ENCODE results near the gene RAN. TPM values are rescaled to one million over a fixed set of nuclear protein-coding genes. Genes with fewer than 3 reads are reported as not detected.

The RAN gene
- total and polyA plus RNA-seq, 9 of the 15 experiments (the other 6 are each of a cell fraction or from before 2014, with no cell fraction given): 1,687 to 3,820 (median 2,300) TPM

DNA sequence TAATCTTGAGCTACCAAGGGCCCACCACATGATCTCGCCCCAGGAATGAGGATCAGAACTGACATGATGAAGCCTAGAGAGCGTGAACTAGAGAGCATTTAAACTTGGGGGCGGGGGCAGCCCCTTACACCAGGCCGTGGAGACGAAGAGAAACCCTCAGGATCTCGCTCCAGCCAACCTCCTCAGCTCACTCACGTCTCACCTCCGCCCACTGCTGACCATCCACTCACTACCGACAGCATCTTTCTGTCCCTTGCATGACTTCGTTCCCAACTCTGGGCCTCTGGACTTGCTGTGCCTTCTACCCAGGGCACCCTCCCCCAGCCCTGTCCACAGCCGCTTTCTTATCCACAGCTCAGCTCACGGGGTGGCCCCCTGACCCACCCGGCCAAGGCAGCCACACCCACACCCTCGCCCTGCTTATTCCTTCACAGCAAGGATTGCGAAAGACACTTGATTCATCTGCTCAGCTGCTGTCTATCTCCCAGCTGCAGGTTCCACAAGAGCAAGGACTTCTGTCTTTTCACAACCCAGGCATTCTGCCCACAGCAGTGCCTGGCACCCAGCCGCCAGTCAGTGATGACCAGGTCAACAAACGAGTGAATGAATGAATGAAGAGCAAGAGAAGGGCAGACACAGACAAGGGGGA, 39.2 kb upstream of the RAN start (continued):
- peak; percentile 84 for TF ChIP-seq EGR1 (conservative IDR thresholded peaks at IDR 0.05)
- no peak for TF ChIP-seq RB1 (IDR thresholded peaks at IDR 0.05; ENCODE audit: low read depth)
- no peak for TF ChIP-seq SUPT5H (IDR thresholded peaks at IDR 0.05)
- TF ChIP-seq, protein P1, sequence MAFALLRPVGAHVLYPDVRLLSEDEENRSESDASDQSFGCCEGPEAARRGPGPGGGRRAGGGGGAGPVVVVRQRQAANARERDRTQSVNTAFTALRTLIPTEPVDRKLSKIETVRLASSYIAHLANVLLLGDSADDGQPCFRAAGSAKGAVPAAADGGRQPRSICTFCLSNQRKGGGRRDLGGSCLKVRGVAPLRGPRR (CRISPR knock-in tag; IDR thresholded peaks at IDR 0.05): no peak
- TF ChIP-seq RAD21 (CRISPR knock-in tag; conservative IDR thresholded peaks at IDR 0.05 in 1 of 2, IDR thresholded peaks at IDR 0.05 in 1 of 2): no peak
- TF ChIP-seq, protein P2, sequence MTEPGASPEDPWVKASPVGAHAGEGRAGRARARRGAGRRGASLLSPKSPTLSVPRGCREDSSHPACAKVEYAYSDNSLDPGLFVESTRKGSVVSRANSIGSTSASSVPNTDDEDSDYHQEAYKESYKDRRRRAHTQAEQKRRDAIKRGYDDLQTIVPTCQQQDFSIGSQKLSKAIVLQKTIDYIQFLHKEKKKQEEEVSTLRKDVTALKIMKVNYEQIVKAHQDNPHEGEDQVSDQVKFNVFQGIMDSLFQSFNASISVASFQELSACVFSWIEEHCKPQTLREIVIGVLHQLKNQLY (CRISPR knock-in tag; conservative IDR thresholded peaks at IDR 0.05): no peak
- peak; percentile 26; the same call in 1 of the 2 replicates for TF ChIP-seq HDGF (IDR thresholded peaks at IDR 0.05)
- TF ChIP-seq, protein P3, sequence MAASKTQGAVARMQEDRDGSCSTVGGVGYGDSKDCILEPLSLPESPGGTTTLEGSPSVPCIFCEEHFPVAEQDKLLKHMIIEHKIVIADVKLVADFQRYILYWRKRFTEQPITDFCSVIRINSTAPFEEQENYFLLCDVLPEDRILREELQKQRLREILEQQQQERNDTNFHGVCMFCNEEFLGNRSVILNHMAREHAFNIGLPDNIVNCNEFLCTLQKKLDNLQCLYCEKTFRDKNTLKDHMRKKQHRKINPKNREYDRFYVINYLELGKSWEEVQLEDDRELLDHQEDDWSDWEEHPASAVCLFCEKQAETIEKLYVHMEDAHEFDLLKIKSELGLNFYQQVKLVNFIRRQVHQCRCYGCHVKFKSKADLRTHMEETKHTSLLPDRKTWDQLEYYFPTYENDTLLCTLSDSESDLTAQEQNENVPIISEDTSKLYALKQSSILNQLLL (CRISPR knock-in tag; IDR thresholded peaks at IDR 0.05; ENCODE audit: borderline replicate concordance): no peak
- TF ChIP-seq MCM2 (IDR thresholded peaks at IDR 0.05; ENCODE audit: low read depth): no peak
- peak; percentile 38; the same call in 1 of the 2 replicates for TF ChIP-seq GATAD2A (IDR thresholded peaks at IDR 0.05)
- TF ChIP-seq HDAC6 (IDR thresholded peaks at IDR 0.05; ENCODE audit: low read depth, low read length): no peak
- TF ChIP-seq TGIF2 (CRISPR knock-in tag; IDR thresholded peaks at IDR 0.05): no peak
- peak in 1 of 2 experiments; percentile 56; a peak in 2 of 4 replicates for TF ChIP-seq SIN3A (IDR thresholded peaks at IDR 0.05; ENCODE audit: borderline replicate concordance in 2 of 2, control insufficient read depth in 1 of 2, low read depth in 2 of 2, low read length in 2 of 2)
- TF ChIP-seq KDM4B (IDR thresholded peaks at IDR 0.05; ENCODE audit: borderline replicate concordance in 2 of 2, low read depth in 1 of 2): no peak
- peak; percentile 67; the same call in 1 of the 2 replicates for TF ChIP-seq EP300 (IDR thresholded peaks at IDR 0.05; ENCODE audit: low read length)
- TF ChIP-seq RNF2 (IDR thresholded peaks at IDR 0.05): peak; percentile 72
- TF ChIP-seq, protein P4, sequence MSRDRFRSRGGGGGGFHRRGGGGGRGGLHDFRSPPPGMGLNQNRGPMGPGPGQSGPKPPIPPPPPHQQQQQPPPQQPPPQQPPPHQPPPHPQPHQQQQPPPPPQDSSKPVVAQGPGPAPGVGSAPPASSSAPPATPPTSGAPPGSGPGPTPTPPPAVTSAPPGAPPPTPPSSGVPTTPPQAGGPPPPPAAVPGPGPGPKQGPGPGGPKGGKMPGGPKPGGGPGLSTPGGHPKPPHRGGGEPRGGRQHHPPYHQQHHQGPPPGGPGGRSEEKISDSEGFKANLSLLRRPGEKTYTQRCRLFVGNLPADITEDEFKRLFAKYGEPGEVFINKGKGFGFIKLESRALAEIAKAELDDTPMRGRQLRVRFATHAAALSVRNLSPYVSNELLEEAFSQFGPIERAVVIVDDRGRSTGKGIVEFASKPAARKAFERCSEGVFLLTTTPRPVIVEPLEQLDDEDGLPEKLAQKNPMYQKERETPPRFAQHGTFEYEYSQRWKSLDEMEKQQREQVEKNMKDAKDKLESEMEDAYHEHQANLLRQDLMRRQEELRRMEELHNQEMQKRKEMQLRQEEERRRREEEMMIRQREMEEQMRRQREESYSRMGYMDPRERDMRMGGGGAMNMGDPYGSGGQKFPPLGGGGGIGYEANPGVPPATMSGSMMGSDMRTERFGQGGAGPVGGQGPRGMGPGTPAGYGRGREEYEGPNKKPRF (IDR thresholded peaks at IDR 0.05; ENCODE audit: low read depth, low read length): no peak
- TF ChIP-seq PHF21A (IDR thresholded peaks at IDR 0.05; ENCODE audit: borderline replicate concordance, low read depth): no peak
- no peak for TF ChIP-seq POLR2B (IDR thresholded peaks at IDR 0.05; ENCODE audit: low read depth, partially characterized antibody)
- TF ChIP-seq, protein P5, sequence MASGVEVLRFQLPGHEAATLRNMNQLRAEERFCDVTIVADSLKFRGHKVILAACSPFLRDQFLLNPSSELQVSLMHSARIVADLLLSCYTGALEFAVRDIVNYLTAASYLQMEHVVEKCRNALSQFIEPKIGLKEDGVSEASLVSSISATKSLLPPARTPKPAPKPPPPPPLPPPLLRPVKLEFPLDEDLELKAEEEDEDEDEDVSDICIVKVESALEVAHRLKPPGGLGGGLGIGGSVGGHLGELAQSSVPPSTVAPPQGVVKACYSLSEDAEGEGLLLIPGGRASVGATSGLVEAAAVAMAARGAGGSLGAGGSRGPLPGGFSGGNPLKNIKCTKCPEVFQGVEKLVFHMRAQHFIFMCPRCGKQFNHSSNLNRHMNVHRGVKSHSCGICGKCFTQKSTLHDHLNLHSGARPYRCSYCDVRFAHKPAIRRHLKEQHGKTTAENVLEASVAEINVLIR (CRISPR knock-in tag; IDR thresholded peaks at IDR 0.05): no peak
- peak; percentile 50; the same call in 1 of the 2 replicates for TF ChIP-seq KLF1 (tag; IDR thresholded peaks at IDR 0.05)

Data from K562 (cell line).